GM21515 (cell line): ENCODE data around the gene FABP6.
"Not testable (repeated sequence)": the region's sequence is repeated elsewhere in the genome, so short reads cannot be mapped to it uniquely, and the experiment has no call there.

Experiments used
- ATAC-seq: cut with Tn5 transposase; IDR thresholded peaks from one replicate; pipeline ENCODE4 v1.9.1; 2021; ENCODE audit not compliant: unreplicated experiment

Gene FABP6

DNA sequence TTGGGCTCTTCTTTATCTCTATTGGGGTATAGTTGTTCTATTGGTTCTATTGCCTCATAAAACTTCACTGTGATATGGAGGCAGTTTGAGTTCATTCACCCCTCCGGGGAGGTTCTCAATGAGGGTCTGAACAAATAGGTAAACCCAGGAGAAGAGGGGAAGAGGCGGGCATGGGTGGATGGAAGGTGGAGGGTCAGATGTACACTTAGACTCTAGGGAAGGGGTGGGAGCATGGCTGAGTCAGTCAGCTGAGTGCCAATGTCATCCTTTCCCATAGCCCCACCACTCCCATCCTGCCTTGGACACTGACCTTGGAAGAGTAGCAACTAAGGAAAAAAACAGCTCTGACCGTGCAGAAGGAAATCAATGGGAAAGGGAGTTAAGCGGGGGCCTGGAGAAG, 9.9 kb upstream of the FABP6 start:
- no peak for ATAC-seq

DNA sequence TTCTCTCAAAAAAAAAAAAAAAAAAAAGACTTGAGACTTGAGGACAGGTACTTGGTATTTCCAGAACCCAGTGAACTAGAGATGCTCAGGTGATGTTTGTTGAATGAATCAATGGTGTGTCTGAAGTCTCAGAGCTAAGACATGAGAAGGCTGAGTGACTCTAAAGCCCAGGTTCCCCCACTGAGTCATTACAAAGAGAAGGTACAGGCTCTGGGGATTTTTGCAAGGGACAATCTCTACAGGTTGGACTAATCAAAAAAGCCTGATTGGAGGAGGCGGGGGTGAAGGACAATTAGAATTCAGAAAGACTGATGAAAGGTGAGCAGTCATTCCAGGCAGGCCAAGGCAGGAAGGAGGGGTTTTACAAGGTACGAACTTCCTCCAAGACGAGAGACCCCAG, 8.2 kb upstream of the FABP6 start:
- ATAC-seq, result no peak

DNA sequence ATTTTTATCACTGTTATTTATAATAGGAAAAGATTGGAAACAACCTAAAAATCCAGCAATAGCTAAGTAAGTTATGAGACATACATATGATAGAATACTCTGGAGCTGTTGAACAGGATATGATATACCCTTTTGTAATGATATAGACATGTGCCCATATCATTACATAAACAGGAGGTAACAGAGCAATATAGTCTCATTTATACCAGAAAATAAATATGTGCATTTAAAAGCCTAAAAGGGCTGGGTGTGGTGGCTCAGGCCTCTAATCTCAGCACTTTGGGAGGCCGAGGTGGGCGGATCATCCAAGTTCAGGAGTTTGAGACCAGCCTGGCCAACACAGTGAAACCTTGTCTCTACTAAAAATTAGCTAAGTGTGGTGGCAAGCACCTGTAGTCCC, 2.3 kb upstream of the FABP6 start:
- ATAC-seq, result no peak

DNA sequence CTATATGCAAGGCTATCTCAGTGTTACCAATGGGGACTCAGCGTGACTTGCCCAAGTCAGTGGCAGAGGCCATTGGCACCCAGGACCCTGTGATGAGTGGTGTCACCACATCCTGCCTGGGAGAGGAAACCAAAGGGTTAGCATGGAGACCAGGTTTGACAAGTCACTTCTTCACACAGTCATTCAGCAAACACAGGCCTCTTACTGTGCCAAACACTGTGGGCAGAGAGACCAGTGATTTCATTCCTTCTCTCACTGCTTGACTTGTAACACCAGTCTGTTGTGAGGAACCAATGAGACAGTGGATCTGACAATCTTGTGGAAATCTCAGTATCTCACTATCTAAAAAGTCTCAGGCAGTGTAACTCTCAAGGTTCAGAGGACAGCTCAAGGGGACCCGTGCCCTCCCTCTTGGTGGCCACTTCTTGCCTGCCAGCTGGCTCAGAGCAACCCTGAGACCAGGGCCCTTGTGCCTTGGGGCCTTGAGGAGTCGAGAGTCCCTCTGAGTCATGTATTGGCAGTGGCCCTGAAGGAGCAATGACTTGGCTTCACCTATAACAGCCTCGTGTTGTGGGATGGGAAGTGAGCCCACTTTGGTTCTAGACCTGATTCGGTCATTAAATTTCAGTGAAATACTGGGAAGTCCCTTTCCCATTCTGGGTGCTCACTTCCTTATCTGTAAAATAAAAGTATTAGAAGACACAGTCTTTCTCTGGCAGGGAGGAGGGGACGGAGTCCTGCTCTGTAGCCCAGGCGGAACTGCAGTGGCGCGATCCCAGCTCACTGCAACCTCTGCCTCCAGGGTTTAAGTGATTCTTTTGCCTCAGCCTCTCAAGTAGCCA, 1.6 kb downstream of the FABP6 start:
- ATAC-seq, result no peak

DNA sequence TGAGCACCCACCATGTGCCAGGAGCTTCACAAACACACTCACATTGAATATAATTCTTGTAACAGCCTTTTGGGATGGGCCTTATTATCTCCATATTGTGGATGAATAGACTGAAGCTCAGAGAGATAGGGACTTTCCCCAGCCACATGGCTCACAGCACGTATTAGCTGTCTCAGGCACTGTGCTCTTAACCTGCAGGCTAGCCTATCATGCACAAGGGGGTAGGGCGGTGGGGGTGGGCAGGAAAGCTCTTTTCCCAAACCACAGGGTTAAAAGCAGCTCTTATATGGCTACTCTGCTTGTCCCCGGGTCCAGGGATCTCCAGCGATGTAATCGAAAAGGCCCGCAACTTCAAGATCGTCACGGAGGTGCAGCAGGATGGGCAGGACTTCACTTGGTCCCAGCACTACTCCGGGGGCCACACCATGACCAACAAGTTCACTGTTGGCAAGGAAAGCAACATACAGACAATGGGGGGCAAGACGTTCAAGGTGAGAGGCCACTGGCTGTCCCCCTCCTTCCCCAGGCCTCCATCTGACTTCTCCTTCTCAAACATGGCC, 2.6 kb downstream of the FABP6 start:
- no peak for ATAC-seq

DNA sequence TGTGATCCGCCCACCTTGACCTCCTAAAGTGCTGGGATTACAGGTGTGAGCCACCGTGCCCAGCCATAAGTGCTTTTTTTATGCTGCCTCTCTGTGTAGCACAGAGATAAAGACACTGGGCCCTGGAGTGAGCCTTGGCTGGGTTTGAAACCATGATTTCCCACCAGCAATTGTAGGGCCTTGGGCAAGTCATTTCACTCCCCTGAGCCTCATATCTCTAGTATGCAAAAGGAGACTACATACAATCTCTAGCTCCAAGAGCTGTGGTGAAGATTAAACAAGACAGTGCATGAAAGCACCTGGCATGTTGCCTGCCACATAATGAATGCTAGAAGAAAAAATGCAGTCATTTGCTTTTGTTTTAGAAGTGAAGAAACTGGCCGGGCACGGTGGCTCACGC, 3.9 kb downstream of the FABP6 start:
- no peak for ATAC-seq

DNA sequence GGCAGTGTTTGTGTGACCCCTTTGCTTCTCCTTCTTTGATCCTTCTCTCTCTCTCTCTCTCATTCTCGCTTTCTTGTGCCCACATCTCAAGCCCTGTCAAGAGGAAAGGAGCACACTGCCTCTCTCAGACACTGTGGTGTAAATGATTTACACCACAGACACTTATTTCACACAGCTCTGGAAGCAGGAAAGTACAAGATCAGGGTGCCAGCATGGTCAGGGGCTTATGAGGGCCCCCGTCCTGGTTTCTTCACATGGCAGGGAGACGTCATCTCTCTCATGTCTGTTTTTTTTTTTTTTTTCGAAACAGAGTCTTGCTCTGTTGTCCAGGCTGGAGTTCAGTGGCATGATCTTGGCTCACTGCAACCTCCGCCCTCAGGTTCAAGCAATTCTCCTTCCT, 6.4 kb downstream of the FABP6 start:
- ATAC-seq, result no peak

DNA sequence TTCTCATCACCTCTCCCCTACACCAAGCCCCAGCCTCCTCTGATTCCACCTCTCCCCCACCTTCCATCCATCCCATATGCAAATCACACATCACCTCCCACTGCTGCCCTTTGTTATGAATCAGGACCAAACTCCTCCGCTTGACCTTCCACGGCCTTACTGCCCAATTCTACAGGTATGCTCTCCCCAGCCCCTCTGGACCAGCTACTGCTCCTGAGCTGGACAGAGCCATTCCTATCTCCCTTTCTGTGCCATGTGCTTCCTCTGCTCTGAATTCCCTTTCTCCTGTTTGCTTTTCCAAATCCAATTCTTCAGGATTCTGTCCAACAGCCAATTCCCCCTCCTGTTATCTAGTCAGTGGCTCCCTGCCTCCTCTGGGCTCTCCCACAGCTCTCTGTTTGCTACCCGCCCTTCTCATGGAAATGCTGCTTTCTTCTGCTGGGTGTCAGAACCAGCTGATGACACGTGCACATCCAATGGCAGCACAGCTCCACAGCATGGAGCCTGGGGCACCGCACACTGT, 8.3 kb downstream of the FABP6 start:
- no peak for ATAC-seq

DNA sequence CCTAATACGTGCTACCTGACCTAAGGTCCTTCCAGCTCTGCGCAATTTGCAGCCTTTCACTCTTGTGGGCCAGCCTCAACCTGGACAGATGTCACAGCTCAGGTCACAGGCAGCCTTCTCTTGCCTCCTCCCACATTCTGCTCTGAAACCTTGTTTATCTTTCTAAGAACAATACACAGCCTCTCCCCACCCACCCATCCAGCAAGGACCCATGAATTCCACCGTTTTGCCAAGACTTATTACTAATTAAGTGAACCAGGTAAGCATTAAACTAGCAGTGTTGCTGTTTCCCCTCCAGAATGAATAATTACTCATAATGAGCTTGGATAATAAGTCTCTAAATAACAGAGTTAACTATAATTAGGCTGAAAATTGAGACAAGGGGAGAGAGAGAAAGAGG, 11.0 kb downstream of the FABP6 start:
- no peak for ATAC-seq

DNA sequence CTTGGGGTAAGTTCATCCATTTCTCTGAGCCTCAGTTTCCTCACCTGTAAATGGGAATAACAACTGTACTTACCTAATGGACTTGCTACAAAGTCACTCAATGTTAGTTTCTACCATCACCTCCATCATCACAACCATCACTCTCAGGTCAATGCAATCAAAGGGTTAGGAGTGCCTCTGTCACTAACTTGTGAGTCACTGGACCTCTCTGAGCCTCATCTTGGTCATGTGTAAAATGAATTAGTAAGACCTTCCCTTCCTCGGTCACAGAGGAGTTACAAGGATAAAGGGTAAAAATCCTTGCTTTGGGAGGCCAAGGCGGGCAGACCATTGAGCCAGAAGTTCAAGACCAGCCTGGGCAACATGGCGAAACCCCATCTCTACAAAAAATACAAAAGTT, 12.8 kb downstream of the FABP6 start:
- ATAC-seq, result no peak

DNA sequence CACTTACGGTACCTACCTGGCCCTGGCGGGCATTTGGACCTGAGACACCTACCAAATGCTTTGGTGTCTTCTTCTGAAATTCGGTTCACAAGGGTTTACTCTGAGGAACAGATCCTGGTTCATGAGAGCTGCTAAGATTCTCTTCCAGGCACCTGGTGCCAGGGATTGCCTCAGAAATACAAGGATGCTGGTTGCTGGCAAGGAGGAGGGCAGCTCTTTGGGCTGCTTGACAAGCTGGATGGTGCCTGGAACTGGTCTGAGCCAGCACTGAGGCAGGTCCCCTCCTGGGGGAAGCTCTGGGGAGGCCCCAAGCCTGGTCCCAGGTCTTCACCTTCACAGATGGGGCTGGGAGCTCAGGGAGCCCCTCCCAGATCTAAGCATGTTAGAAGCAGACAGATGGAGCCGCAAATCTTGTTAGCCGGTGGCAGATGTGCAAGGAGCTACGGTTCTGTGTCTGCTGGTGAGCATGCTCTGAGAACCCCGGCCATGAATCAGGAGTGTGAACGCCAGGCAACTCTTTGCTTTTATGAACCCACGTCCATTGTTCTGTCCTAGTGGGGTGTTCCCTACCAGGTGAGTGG, 16.3 kb downstream of the FABP6 start:
- ATAC-seq, result no peak

DNA sequence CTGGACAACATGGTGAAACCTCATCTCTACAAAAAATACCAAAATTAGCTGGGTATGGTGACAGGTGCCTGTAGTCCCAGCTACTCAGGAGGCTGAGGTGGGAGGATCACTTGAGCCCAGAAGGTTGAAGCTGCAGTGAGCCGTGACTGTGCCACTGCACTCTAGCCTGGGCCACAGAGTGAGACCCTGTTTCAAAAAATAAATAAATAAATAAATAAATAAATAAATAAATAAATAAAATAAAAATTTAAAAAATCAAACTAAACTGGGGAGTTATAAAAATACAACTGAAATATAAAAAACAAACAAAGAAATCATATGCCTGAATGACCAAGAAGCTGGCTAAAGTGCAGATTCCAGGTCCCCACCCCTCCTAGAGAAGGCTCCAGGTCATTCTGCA, 20.3 kb downstream of the FABP6 start:
- ATAC-seq, result not testable (repeated sequence)

DNA sequence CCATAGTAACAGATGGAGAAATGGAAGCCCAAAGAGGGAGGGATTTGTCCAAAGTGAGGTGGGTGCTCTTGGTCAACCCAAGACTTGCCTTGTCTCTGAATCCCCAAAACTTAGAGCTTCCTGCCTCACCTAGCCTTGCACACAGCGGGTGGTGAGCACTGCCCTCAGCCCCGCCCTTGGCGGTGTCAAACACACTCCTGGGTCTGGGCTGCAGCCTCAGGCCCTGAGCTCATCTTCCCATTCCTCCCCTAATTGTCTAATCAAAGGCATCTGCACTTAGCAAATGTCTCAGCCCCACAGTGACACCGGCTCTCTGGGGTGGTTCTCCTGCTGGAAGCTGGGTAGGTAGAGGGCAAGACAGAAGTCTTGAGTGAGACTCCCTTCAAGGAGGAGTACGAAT, 20.9 kb downstream of the FABP6 start:
- ATAC-seq, result no peak

DNA sequence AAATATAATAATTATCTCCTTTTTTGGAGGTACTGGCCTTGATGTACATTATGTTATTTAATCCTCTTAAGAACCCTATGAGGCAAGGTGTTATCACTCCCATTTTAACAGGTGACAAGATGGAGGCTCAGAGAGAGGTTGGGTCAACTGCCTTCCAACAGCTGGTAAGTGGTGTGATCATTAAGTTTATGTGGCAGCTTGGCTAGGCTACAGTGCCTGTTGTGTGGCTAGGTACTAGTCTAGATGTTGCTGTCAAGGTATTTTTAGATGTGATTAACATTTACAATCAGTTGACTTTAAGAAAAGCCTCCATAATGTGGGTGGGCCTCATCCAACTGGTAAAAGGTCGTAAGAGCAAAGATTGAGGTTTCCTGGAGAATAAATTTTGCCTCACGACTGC, 21.5 kb downstream of the FABP6 start:
- ATAC-seq, result no peak

DNA sequence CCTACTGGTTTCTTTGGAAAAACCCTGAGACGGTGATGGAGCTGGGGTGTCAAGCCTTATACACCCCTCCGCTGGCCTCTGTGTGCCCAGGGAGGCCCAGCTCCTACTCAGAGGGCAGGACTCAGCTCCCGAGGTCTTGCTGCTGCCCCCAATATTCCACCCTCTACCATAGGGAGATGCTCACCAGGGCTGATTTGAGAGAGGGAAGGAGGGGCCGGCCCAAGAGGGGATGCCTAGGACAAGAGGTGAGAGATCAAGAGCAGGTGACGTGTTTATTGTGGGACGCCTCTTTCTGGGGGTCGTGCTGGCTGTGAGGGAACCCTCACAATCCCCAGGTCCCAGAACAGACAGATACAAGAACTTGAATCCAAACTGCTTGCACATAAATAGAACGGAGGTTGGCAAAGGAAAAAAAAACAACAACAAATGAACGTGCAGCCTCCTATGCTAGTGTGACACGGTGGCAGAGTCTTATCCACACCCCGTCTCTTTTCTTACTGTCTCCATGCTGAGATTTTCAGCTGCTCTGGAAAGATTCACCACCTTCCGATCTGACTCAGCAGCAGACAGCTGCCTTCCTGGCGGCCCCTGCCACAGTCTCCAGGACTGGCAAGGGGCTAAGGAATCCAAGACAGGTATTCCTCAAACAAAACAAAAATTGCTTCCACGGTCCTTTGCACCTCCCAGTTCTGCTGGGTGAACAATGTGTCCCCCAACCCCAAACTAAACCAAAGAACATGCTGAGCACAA, 22.3 kb downstream of the FABP6 start:
- no peak for ATAC-seq

DNA sequence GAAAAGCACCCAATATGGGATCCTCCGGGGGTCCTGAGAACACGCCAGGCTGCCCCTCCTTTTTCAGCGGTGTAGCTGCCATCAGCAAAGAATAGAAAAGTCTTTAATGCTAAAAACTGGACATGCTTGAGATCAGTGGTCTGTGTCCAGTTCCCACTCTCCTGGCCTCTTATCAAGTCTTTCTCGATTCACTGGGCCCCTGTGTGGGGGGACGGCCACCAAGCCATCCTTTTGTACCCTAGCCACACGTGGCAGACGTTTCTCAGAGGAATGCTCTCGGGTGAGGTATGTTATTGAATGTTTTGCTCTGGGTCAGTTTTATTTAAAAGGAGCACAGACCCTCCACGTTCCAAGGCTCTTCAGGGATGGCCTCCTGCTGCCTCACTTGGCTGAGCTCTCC, 23.6 kb downstream of the FABP6 start:
- ATAC-seq, result no peak

DNA sequence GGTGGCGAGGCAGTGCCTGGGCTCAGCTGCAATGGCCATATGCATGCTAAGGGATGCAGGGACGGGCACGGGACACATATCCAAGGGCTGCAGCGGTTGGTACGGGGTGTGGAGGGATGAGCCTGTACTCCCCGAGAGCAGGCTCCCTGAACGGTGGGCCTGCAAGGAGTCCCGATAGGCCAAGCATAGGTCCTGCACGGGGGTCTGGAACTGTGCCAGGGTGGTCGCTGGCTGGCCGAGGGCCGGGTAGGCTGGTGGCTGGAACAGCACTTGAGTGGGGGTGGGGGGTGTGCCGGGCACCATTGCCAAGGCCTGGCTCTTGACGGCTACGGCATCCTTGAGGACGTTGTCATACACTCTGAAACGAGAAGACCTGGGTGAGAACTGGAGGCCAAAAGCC, 24.1 kb downstream of the FABP6 start:
- no peak for ATAC-seq

GRCh38 chr5:160254706-160255105, 25.4 kb downstream of the FABP6 start:
- no peak for ATAC-seq

GRCh38 chr5:160259341-160259740, 30.0 kb downstream of the FABP6 start:
- ATAC-seq, result no peak

- ATAC-seq, result no peak
Measured at GRCh38 chr5:160260006-160260775, 30.9 kb downstream of the FABP6 start.
